Hepatocyte (in vitro differentiated cells): ENCODE data around the gene GBX1. TPM values are rescaled to one million over a fixed set of nuclear protein-coding genes. Genes with fewer than 3 reads are reported as not detected.

Experiments used
- DNase-seq: peaks from one replicate; pipeline ENCODE4 v3.0.0-alpha.2; 2016; ENCODE audit warnings: low spot score
- H2AFZ ChIP-seq: fragments of 200-600 bp; sonication (generic); 2 replicates; pipeline ENCODE4 v1.6.0; 2016; ENCODE audit warnings: antibody characterized with exemption, mild to moderate bottlenecking
- H3K27ac ChIP-seq: fragments of 200-600 bp; sonication (generic); 2 replicates; pipeline ENCODE4 v1.5.1; 2016; ENCODE audit warnings: mild to moderate bottlenecking
- H3K27me3 ChIP-seq: fragments of 200-600 bp; sonication (generic); 2 replicates; pipeline ENCODE4 v1.6.1; 2016
- H3K36me3 ChIP-seq: fragments of 200-600 bp; sonication (generic); replicated peaks from 2 replicates; pipeline ENCODE4 v1.5.1; 2016; ENCODE audit warnings: low read depth; ENCODE audit not compliant: insufficient read depth
- H3K4me1 ChIP-seq: fragments of 200-600 bp; sonication (generic); 2 replicates; pipeline ENCODE4 v1.5.1; 2016; ENCODE audit warnings: mild to moderate bottlenecking, moderate library complexity; ENCODE audit not compliant: insufficient read depth
- H3K4me2 ChIP-seq: fragments of 200-600 bp; sonication (generic); 2 replicates; pipeline ENCODE4 v1.6.0; 2016
- H3K4me3 ChIP-seq: fragments of 200-600 bp; sonication (generic); 2 replicates; pipeline ENCODE4 v1.5.1; 2016; ENCODE audit warnings: mild to moderate bottlenecking
- H3K79me2 ChIP-seq: fragments of 200-600 bp; sonication (generic); 2 replicates; pipeline ENCODE4 v1.6.0; 2017; ENCODE audit warnings: mild to moderate bottlenecking
- H3K9me2 ChIP-seq: fragments of 200-600 bp; sonication (generic); replicated peaks from 2 replicates; pipeline ENCODE4 v1.6.0; 2017; ENCODE audit warnings: mild to moderate bottlenecking; ENCODE audit not compliant: insufficient read depth
- H3K9me3 ChIP-seq: fragments of 200-600 bp; sonication (generic); 2 replicates; pipeline ENCODE4 v1.5.1; 2016; ENCODE audit warnings: low read depth, mild to moderate bottlenecking
- H4K20me1 ChIP-seq: fragments of 200-600 bp; sonication (generic); 2 replicates; pipeline ENCODE4 v1.6.0; 2016; ENCODE audit warnings: mild to moderate bottlenecking; ENCODE audit not compliant: insufficient read depth, poor library complexity, severe bottlenecking
- CTCF ChIP-seq: fragments of 200-600 bp; sonication (generic); IDR thresholded peaks from 2 replicates; pipeline ENCODE4 v1.5.1; 2016; ENCODE audit warnings: antibody characterized with exemption, mild to moderate bottlenecking; ENCODE audit not compliant: poor library complexity
- EZH2 ChIP-seq: fragments of 200-600 bp; sonication (generic); IDR thresholded peaks from 2 replicates; pipeline ENCODE4 v1.6.1; 2016; ENCODE audit warnings: antibody characterized with exemption, mild to moderate bottlenecking, borderline replicate concordance
- EZH2phosphoT487 ChIP-seq: fragments of 200-600 bp; sonication (generic); IDR thresholded peaks from one replicate; pipeline ENCODE4 v1.6.1; 2018; ENCODE audit warnings: antibody characterized with exemption, mild to moderate bottlenecking, low read depth, moderate library complexity; ENCODE audit not compliant: unreplicated experiment, severe bottlenecking
- WGBS: methylation state at CpG from one replicate; pipeline ENCODE4 v1.1.6; 2016; ENCODE audit warnings: low lambda C conversion rate; ENCODE audit errors: missing lambda C conversion rate; 5-methylcytosine and 5-hydroxymethylcytosine counted together
- polyA plus RNA-seq: library from polyadenylated mRNA; unstranded; fragments of >200 nt; fragmentation: Nextera tagmentation; extraction: Ambion mirVana; gene quantifications from 2 replicates; pipeline ENCODE4 v1.2.1, GENCODE V29; 2016
- total RNA-seq: library from RNA; depleted of rRNA; stranded (reverse); fragments of >200 nt; gene quantifications from 2 replicates; pipeline ENCODE4 v1.2.3, GENCODE V29; 2014

GBX1 gene
- total RNA-seq (not detected in 2 replicates), polyA plus RNA-seq (not detected in 2 replicates)

- Histone ChIP-seq H3K27me3 (peaks cover 86% of the 10 kb centered on the region), H3K79me2 (no peaks in the 10 kb centered on the region), H3K4me2 (peak within 1 kb of the TSS; percentile 97), H2AFZ (peak within 1 kb of the TSS; percentile 49), H4K20me1 (no peaks in the 10 kb centered on the region), H3K27ac (no peak within 1 kb of the TSS), H3K9me2 (no peaks in the 10 kb centered on the region), H3K4me1 (peaks cover 9% of the 10 kb centered on the region), H3K4me3 (peak within 1 kb of the TSS; percentile 42), H3K36me3 (no peaks in the 10 kb centered on the region), H3K9me3 (no peaks in the 10 kb centered on the region)
- WGBS: 0% methylated on average over 27 of the region's 101 CpGs
- DNase-seq: peak; percentile 33
- TF ChIP-seq EZH2phosphoT487 (peak; percentile 87), EZH2 (peak; percentile 96), CTCF (no peak)
These were observed at the start of gene GBX1 for GRCh38 chr7:151167197-151167961. TSS of gene GBX1 (minus strand) at chr7:151167694. CDS start at chr7:151167548, 146 bp downstream.

GRCh38 chr7:151215396-151215795 is 47.9 kb upstream of the GBX1 start:
- no peak overlapping the region for H3K4me3 ChIP-seq
- DNase-seq: no peak
- no peaks in the 10 kb centered on the region for H3K36me3 ChIP-seq
- H3K27me3 ChIP-seq: no peaks in the 10 kb centered on the region
- no peaks in the 10 kb centered on the region for H3K9me3 ChIP-seq
- H3K27ac ChIP-seq: no peak overlapping the region
- H3K79me2 ChIP-seq: no peaks in the 10 kb centered on the region
- no peak overlapping the region for H3K4me2 ChIP-seq
- TF ChIP-seq EZH2 (no peak), CTCF (no peak), EZH2phosphoT487 (no peak)
- H3K9me2 ChIP-seq: no peaks in the 10 kb centered on the region
- no peaks in the 10 kb centered on the region for H4K20me1 ChIP-seq
- H3K4me1 ChIP-seq: no peaks in the 10 kb centered on the region
- WGBS: 98% methylated on average over 5 of the region's 5 CpGs
- H2AFZ ChIP-seq: no peak overlapping the region

- H3K4me3 ChIP-seq: no peak overlapping the region
- no peaks in the 10 kb centered on the region for H4K20me1 ChIP-seq
- 85% methylated on average over 2 of the region's 3 CpGs for WGBS
- H3K79me2 ChIP-seq: no peaks in the 10 kb centered on the region
- no peak overlapping the region for H2AFZ ChIP-seq
- H3K27me3 ChIP-seq: no peaks in the 10 kb centered on the region
- H3K36me3 ChIP-seq: no peaks in the 10 kb centered on the region
- TF ChIP-seq EZH2 (no peak), EZH2phosphoT487 (no peak), CTCF (no peak)
- no peaks in the 10 kb centered on the region for H3K9me2 ChIP-seq
- DNase-seq: no peak
- no peaks in the 10 kb centered on the region for H3K9me3 ChIP-seq
- H3K27ac ChIP-seq: no peak overlapping the region
- H3K4me2 ChIP-seq: no peak overlapping the region
- H3K4me1 ChIP-seq: no peaks in the 10 kb centered on the region
These were observed 46.3 kb upstream of the GBX1 start for GRCh38 chr7:151213826-151214225.
